A549 (cell line): Measurements from ENCODE around the gene RELL1.

ENCODE experiments used
- CEBPB ChIP-seq, 2 experiments: fragments of >200 bp in 1 of 2; sonication (Bioruptor Twin) in 1 of 2; formaldehyde crosslinking in 1 of 2; IDR thresholded peaks; 2 replicates each; pipeline ENCODE4 v1.6.1; 2012 to 2016
- JUNB ChIP-seq: fragments of >200 bp; sonication (Bioruptor Twin); formaldehyde crosslinking; IDR thresholded peaks from 2 replicates; pipeline ENCODE4 v1.6.1; 2016
- MAFK ChIP-seq: fragments of 450-650 bp; IDR thresholded peaks from 2 replicates; pipeline ENCODE4 v1.6.1; 2014; ENCODE audit not compliant: partially characterized antibody
- MYC ChIP-seq: IDR thresholded peaks from 2 replicates; pipeline ENCODE4 v1.6.1; 2012; ENCODE audit warnings: mild to moderate bottlenecking, inconsistent platforms, low read length, improper control_type of control experiment, borderline replicate concordance
- NFE2L2 ChIP-seq: fragments of 150-350 bp; conservative IDR thresholded peaks from 2 replicates; pipeline ENCODE4 v1.6.1; 2014; ENCODE audit warnings: low read length
- POLR2A ChIP-seq: IDR thresholded peaks from 2 replicates; pipeline ENCODE4 v1.6.1; 2012; ENCODE audit warnings: mild to moderate bottlenecking, low read length
- RCOR1 ChIP-seq: fragments of 150-350 bp; IDR thresholded peaks from 2 replicates; pipeline ENCODE4 v1.6.1; 2014; ENCODE audit warnings: antibody characterized with exemption, low read length, low read depth
- RNF2 ChIP-seq: fragments of 200-600 bp; sonication (generic); IDR thresholded peaks from 2 replicates; pipeline ENCODE4 v1.6.1; 2016; ENCODE audit warnings: low read depth, mild to moderate bottlenecking, antibody characterized with exemption, moderate library complexity, borderline replicate concordance
- SREBF2 ChIP-seq: fragments of 450-650 bp; IDR thresholded peaks from 2 replicates; pipeline ENCODE4 v1.6.1; 2014; ENCODE audit warnings: mild to moderate bottlenecking, moderate library complexity
- ZC3H11A ChIP-seq: fragments of 450-650 bp; IDR thresholded peaks from 2 replicates; pipeline ENCODE4 v1.6.1; 2014; ENCODE audit warnings: antibody characterized with exemption, mild to moderate bottlenecking
- TF ChIP-seq, protein P1 (sequence below): fragments of >200 bp; sonication (Bioruptor Twin); formaldehyde crosslinking; IDR thresholded peaks from 3 replicates; pipeline ENCODE4 v1.5.1; 2016
- TF ChIP-seq, protein P2 (sequence below): fragments of 450-650 bp; IDR thresholded peaks from 2 replicates; pipeline ENCODE4 v1.6.1; 2014; ENCODE audit warnings: antibody characterized with exemption
- TF ChIP-seq, protein P3 (sequence below): IDR thresholded peaks from 2 replicates; pipeline ENCODE4 v1.6.1; 2012
- TF ChIP-seq, protein P4 (sequence below): IDR thresholded peaks from 2 replicates; pipeline ENCODE4 v1.6.1; 2012

DNA sequence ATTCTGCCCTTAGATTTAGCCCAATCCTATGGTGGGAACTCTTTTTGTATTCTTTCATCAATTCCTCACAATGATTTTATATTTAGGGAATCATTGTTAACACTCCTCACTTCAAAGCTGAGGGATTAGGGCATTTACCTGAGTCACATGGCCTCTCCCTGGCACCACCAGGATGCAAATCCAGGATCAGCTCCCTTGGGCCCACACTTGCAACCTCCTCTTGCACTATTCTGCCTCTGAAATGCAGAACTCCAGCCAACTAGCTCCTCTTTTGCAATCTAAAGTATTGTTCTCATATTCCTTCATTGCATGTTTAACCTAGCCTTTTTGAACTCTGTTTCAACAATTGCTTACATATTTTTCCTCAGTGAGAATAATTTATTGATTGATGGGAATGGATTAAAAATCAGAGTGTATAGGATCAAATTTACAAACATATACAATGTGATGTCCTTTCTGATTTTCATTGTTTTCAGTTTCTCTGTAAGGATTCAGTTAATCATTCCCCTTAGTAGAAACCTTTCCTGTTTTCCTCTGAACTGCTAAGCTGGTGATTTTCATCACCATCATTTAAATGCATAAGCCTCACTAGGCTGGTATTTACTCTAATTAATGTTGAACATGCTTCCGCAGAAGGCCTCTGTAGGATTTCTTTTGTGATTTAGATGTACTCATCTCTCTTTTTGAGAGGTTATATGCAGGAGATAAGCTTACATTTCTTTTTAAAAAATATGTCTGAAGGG, 3.3 kb upstream of the RELL1 start:
- TF ChIP-seq, protein P1, sequence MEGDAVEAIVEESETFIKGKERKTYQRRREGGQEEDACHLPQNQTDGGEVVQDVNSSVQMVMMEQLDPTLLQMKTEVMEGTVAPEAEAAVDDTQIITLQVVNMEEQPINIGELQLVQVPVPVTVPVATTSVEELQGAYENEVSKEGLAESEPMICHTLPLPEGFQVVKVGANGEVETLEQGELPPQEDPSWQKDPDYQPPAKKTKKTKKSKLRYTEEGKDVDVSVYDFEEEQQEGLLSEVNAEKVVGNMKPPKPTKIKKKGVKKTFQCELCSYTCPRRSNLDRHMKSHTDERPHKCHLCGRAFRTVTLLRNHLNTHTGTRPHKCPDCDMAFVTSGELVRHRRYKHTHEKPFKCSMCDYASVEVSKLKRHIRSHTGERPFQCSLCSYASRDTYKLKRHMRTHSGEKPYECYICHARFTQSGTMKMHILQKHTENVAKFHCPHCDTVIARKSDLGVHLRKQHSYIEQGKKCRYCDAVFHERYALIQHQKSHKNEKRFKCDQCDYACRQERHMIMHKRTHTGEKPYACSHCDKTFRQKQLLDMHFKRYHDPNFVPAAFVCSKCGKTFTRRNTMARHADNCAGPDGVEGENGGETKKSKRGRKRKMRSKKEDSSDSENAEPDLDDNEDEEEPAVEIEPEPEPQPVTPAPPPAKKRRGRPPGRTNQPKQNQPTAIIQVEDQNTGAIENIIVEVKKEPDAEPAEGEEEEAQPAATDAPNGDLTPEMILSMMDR: no peak
- no peak for TF ChIP-seq MAFK
- TF ChIP-seq, protein P2, sequence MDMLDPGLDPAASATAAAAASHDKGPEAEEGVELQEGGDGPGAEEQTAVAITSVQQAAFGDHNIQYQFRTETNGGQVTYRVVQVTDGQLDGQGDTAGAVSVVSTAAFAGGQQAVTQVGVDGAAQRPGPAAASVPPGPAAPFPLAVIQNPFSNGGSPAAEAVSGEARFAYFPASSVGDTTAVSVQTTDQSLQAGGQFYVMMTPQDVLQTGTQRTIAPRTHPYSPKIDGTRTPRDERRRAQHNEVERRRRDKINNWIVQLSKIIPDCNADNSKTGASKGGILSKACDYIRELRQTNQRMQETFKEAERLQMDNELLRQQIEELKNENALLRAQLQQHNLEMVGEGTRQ: no peak
- TF ChIP-seq RCOR1: no peak
- TF ChIP-seq, protein P3, sequence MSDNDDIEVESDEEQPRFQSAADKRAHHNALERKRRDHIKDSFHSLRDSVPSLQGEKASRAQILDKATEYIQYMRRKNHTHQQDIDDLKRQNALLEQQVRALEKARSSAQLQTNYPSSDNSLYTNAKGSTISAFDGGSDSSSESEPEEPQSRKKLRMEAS: no peak
- no peak for TF ChIP-seq JUNB
- TF ChIP-seq POLR2A: no peak
- TF ChIP-seq ZC3H11A: no peak
- TF ChIP-seq SREBF2: no peak
- TF ChIP-seq CEBPB (IDR thresholded peaks at IDR 0.05): no peak
- TF ChIP-seq MYC: no peak
- no peak for TF ChIP-seq RNF2
- TF ChIP-seq, protein P4, sequence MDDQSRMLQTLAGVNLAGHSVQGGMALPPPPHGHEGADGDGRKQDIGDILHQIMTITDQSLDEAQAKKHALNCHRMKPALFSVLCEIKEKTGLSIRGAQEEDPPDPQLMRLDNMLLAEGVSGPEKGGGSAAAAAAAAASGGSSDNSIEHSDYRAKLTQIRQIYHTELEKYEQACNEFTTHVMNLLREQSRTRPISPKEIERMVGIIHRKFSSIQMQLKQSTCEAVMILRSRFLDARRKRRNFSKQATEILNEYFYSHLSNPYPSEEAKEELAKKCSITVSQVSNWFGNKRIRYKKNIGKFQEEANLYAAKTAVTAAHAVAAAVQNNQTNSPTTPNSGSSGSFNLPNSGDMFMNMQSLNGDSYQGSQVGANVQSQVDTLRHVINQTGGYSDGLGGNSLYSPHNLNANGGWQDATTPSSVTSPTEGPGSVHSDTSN: no peak
- TF ChIP-seq NFE2L2: no peak
